H1 (cell line): ENCODE data around the gene ARHGDIG.

Source experiments
- CHD1 ChIP-seq: IDR thresholded peaks from 2 replicates; pipeline ENCODE4 v1.6.1; 2012; ENCODE audit warnings: low read depth, low read length, improper control_type of control experiment
- CREB1 ChIP-seq: IDR thresholded peaks from 2 replicates; pipeline ENCODE4 v1.6.1; 2012; ENCODE audit warnings: inconsistent platforms
- CTCF ChIP-seq, 3 experiments: IDR thresholded peaks; 1 replicate in 2 of 3; 2 replicates in 1 of 3; pipeline versions ENCODE4 v1.5.1 to v1.6.1; 2011; ENCODE audit warnings: low read length in 3 of 3, mild to moderate bottlenecking in 3 of 3, inconsistent platforms in 2 of 3, low read depth in 1 of 3, moderate library complexity in 1 of 3; ENCODE audit not compliant: insufficient read depth in 1 of 3; ENCODE audit errors: control extremely low read depth in 1 of 3
- EP300 ChIP-seq, 2 experiments: IDR thresholded peaks; 1 replicate in 1 of 2; 2 replicates in 1 of 2; pipeline ENCODE4 v1.6.1; 2011 to 2012; ENCODE audit warnings: low read depth in 2 of 2, low read length in 2 of 2, mild to moderate bottlenecking in 2 of 2, borderline replicate concordance in 1 of 2, inconsistent platforms in 1 of 2, moderate library complexity in 1 of 2
- EZH2 ChIP-seq: fragments of 200-600 bp; sonication (generic); IDR thresholded peaks from 2 replicates; pipeline ENCODE4 v1.7.1; 2012; ENCODE audit warnings: low read depth, mild to moderate bottlenecking, moderate library complexity, low read length, inconsistent platforms; ENCODE audit not compliant: severe bottlenecking
- KDM4A ChIP-seq: IDR thresholded peaks from one replicate; pipeline ENCODE4 v1.7.1; 2012; ENCODE audit warnings: low read depth, mild to moderate bottlenecking, moderate library complexity, low read length, inconsistent platforms; ENCODE audit not compliant: severe bottlenecking
- KDM5A ChIP-seq: fragments of 200-600 bp; IDR thresholded peaks from 2 replicates; pipeline ENCODE4 v1.7.1; 2012; ENCODE audit warnings: mild to moderate bottlenecking, low read length, inconsistent platforms, mixed read lengths
- MAFK ChIP-seq: IDR thresholded peaks from 2 replicates; pipeline ENCODE4 v1.6.1; 2012; ENCODE audit warnings: low read depth, mild to moderate bottlenecking, improper control_type of control experiment, low read length
- NRF1 ChIP-seq: IDR thresholded peaks from 2 replicates; pipeline ENCODE4 v1.6.1; 2011; ENCODE audit warnings: mild to moderate bottlenecking, low read depth, low read length, improper control_type of control experiment
- POLR2A ChIP-seq, 2 experiments: IDR thresholded peaks; 1 replicate in 1 of 2; 2 replicates in 1 of 2; pipeline ENCODE4 v1.6.1; 2011; ENCODE audit warnings: low read depth in 2 of 2, low read length in 2 of 2, mild to moderate bottlenecking in 2 of 2; ENCODE audit errors: control extremely low read depth in 1 of 2
- TAF1 ChIP-seq: IDR thresholded peaks from 2 replicates; pipeline ENCODE4 v1.6.1; 2011; ENCODE audit warnings: mild to moderate bottlenecking, low read depth, low read length
- USF2 ChIP-seq: IDR thresholded peaks from 2 replicates; pipeline ENCODE4 v1.6.1; 2011; ENCODE audit warnings: low read length, improper control_type of control experiment

GRCh38 chr16:311725-312124 is 31.3 kb downstream of the ARHGDIG start:
- TF ChIP-seq KDM4A, result no peak
- TF ChIP-seq MAFK, result no peak
- no peak for TF ChIP-seq EP300 (IDR thresholded peaks at IDR 0.05; ENCODE audit: borderline replicate concordance in 1 of 2, low read depth in 2 of 2, low read length in 2 of 2)
- TF ChIP-seq USF2, result no peak
- no peak for TF ChIP-seq CTCF (IDR thresholded peaks at IDR 0.05; ENCODE audit: control extremely low read depth in 1 of 3, insufficient read depth in 1 of 3, low read depth in 1 of 3, low read length in 3 of 3)
- TF ChIP-seq POLR2A (IDR thresholded peaks at IDR 0.05; ENCODE audit: control extremely low read depth in 1 of 2, low read depth in 2 of 2, low read length in 2 of 2), result no peak
- TF ChIP-seq TAF1, result no peak
- no peak for TF ChIP-seq KDM5A
- no peak for TF ChIP-seq CHD1
- TF ChIP-seq NRF1, result no peak
- TF ChIP-seq EZH2, result no peak
- no peak for TF ChIP-seq CREB1
